ENCODE data around the gene CLIC6. TPM values are rescaled to one million over a fixed set of nuclear protein-coding genes. Genes with fewer than 3 reads are reported as not detected.

CLIC6 gene
- polyA plus RNA-seq, 1 experiment: 0.04 TPM

- ChIA-PET CTCF (interaction anchor here (0.7 to 1.2 kb wide), 2 partner anchors 10 to 11 kb away, joined by 3 read pairs; no protein-coding TSS in a partner anchor), POLR2A (no interaction called here)
- TF ChIP-seq CTCF (IDR thresholded peaks at IDR 0.05; ENCODE audit: insufficient read depth, low read depth, low read length): no peak
- H3K4me3 ChIP-seq (ENCODE audit: low read depth, low read length): no peak overlapping the region
- DNase-seq (ENCODE audit: low read depth): no peak
- H3K36me3 ChIP-seq (ENCODE audit: control insufficient read depth, insufficient read depth, low read length): no peaks in the 10 kb centered on the region
- H3K27me3 ChIP-seq (ENCODE audit: control insufficient read depth, insufficient read depth, low read length): peaks cover 8% of the 10 kb centered on the region
Measured at GRCh38 chr21:34690041-34690792, 21.4 kb downstream of the CLIC6 start.

GRCh38 chr21:34690793-34691175 is 22.0 kb downstream of the CLIC6 start:
- CTCF ChIA-PET: interaction anchor here (0.6 to 1.2 kb wide), 2 partner anchors 10 to 55 kb away, joined by 3 read pairs; no protein-coding TSS in a partner anchor
- H3K36me3 ChIP-seq (ENCODE audit: control insufficient read depth, insufficient read depth, low read length): no peaks in the 10 kb centered on the region
- DNase-seq (ENCODE audit: low read depth): no peak
- TF ChIP-seq CTCF (IDR thresholded peaks at IDR 0.05; ENCODE audit: insufficient read depth, low read depth, low read length): no peak
- H3K4me3 ChIP-seq (ENCODE audit: low read depth, low read length): no peak overlapping the region
- POLR2A ChIA-PET: interaction anchor here (0.6 kb wide), 1 partner anchor 1213 kb away, joined by 8 read pairs; no protein-coding TSS in a partner anchor
- H3K27me3 ChIP-seq (ENCODE audit: control insufficient read depth, insufficient read depth, low read length): peaks cover 7% of the 10 kb centered on the region

DNA sequence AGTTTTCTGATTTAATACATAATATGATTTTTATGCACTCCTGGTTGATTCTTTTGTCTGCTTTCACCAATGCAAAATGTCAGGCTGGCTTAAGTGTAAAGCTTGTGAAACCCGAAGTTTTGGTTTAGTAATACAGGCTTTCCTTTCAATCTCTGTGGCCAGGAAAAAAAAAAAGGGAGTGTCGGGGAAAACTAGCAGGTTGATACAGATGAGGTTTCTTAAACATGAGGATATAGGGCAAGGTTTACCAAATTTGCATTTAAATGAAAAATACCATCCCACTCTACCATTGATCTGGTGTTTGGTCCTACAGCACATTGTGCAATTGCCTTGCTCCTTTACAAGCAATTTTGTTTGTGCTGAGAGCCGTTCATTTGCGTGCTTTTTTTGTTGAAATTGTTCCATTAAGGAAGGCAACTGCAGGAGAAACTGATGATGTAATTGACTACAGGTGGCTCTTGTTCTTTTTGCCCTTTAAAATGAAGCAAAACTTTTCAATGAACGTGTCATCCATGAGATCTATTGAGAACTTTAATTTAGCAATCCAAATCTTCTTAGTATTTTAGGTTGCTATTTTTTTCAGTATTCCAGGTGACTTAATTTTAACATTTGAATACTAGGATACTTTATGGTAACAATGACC is 22.7 kb downstream of the CLIC6 start:
- CTCF ChIA-PET: interaction anchor here (0.6 to 2.5 kb wide), 7 partner anchors 54 to 1336 kb away, joined by 3 to 10 read pairs (median 3); no protein-coding TSS in a partner anchor
- DNase-seq (ENCODE audit: low read depth): no peak
- Histone ChIP-seq H3K27me3 (ENCODE audit: control insufficient read depth, insufficient read depth, low read length) (peaks cover 7% of the 10 kb centered on the region), H3K4me3 (ENCODE audit: low read depth, low read length) (no peak overlapping the region), H3K36me3 (ENCODE audit: control insufficient read depth, insufficient read depth, low read length) (no peaks in the 10 kb centered on the region)
- POLR2A ChIA-PET: interaction anchor here (0.6 kb wide), 1 partner anchor 1212 kb away, joined by 8 read pairs; no protein-coding TSS in a partner anchor
- no peak for TF ChIP-seq CTCF (IDR thresholded peaks at IDR 0.05; ENCODE audit: insufficient read depth, low read depth, low read length)

GRCh38 chr21:34692458-34693020 is 23.7 kb downstream of the CLIC6 start:
- Histone ChIP-seq H3K4me3 (ENCODE audit: low read depth, low read length) (no peak overlapping the region), H3K36me3 (ENCODE audit: control insufficient read depth, insufficient read depth, low read length) (no peaks in the 10 kb centered on the region), H3K27me3 (ENCODE audit: control insufficient read depth, insufficient read depth, low read length) (peaks cover 4% of the 10 kb centered on the region)
- ChIA-PET CTCF (interaction anchor here (0.5 to 2.5 kb wide), 21 partner anchors 8 to 1335 kb away, joined by 3 to 10 read pairs (median 4); no protein-coding TSS in a partner anchor), POLR2A (no interaction called here)
- no peak for TF ChIP-seq CTCF (IDR thresholded peaks at IDR 0.05; ENCODE audit: insufficient read depth, low read depth, low read length)
- no peak for DNase-seq (ENCODE audit: low read depth)

Data from BJ (cell line).